ENCODE data around the gene HEPN1. TPM values are rescaled to one million over a fixed set of nuclear protein-coding genes. Genes with fewer than 3 reads are reported as not detected.
A peak's percentile ranks its signal among the peaks of the same experiment; 100 is the strongest.

The HEPN1 gene
- total RNA-seq, 1 donor from 2014 or later = not detected

DNA sequence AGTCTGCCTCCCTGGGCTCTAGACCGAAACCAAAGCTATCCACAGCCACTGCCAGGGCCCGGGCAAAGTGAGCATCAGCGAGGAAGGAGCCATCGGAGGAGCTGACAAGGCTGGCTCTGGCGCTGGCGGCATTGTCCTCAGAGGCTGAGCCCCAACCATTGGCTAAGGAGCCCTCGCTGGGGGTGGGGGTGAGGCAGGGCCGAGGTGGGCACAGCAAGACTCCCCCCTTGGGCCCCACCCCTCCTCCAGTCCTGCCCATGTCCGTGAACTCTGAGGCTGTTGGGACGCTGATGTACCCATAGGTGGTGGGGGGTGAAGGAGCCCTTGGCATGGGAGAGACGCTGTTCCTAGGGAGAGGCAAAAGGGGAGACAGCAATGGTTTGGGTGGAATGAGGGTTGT is 32.6 kb upstream of the HEPN1 start:
- ATAC-seq = no peak

DNA sequence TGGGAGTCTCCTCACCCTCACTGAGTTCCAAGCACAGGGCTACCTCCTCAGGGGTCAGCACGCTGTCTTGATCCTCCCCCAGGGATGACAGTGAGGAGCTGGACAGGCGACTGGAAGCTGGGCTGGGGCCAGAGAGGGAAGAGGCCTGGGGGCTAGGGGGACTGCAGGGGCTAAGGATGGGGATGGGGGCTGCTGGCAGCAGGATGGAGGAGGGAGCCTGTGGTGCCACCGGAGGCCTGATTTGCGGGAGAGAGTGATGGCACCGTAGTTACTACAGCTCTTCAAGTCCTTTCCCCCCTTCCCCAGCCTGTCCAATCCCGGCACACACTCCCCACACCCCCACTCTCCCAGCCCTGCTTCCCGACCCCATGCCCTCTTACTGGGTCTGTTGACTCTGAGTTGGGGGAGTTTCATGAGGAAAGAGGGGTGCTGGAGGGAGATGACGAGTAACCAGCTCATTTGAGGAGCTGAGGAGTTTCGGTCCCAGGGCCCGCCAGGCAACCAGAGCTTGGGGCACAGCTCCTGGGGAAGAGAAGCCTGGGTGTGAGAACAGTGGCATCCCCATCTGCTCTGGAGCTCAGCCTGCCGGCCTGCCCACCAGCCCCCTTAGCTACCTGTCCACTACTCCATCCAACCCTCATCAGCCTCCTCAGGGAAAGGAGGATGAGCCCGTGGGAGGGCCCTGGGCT is 31.9 kb upstream of the HEPN1 start:
- no peak for ATAC-seq

DNA sequence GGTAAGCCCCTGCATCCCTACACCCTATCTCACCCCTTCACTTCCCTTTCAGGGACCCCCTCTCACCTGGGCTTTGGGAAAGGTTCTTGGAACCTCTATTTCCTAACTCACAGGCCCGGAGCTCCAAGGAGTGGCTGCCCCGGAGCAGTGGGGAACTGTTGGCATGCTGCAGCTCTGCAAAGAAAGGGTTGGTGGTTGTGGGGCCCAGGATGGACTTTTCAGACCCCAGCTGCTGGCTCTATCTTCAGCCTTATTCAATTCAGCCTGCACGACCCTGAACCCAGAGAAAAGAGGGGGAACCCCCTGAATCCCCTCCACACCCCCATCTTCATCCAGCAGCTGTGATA is 31.4 kb upstream of the HEPN1 start:
- no peak for ATAC-seq

DNA sequence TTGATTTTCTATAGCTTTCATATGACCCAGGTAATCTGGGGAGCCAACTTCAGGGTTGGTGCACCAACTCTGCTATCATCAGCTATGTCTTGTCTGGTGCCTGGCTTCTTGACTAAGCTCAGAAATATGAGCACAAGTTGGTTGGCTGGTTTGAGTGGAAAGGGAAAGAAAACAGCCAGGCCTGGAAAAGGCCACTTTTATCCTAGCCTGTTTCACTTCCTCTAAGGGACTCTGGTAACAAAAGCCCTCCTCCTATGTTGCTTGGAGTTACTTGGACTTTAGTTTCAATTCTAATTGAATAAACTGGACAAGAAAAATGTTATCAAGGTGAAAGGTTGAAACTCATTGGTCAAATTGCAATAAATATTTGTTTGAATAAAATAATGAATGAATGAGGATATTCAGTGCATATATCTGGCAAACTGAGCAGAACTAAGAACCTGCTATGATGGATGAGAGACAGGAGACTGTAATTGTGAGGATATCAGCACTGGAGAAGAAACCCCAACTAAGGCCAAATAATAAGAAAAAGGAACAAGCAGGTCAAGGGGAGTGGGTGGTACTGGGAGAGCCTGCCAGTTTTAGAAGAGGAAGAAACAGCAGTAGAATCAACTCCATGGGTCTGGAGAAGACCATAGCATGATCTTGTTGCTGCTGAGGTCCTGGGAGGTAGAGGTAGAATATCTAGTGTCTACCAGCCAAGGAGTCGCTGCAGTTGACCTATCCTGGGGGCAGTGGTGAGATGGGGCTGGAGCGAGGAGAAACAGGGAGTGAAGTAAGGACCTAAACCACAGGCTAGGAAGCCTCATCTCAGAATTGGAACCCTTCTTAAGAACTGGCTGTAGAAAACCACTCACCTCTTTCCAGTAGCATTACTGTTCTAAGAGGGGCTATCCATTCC is 29.6 kb upstream of the HEPN1 start:
- no peak for ATAC-seq

DNA sequence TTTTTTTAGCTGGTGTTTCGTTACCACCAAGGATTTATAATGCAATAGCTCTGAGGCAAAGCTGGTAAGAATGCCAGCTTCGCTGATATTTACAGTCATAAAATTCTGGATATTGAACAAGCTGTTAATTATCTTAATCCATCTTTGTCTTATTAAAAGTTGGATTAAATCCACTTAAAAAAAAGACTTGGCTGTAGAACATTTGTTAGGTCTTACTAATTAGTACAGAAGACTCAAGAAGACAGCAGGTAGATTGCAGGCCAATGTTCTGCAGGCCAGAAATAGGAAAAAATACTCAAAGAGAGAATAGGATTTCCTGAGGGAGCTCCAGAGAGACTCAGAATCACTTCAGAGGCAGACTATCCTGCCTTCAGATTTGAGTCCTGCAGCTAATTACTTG is 28.9 kb upstream of the HEPN1 start:
- ATAC-seq = no peak

DNA sequence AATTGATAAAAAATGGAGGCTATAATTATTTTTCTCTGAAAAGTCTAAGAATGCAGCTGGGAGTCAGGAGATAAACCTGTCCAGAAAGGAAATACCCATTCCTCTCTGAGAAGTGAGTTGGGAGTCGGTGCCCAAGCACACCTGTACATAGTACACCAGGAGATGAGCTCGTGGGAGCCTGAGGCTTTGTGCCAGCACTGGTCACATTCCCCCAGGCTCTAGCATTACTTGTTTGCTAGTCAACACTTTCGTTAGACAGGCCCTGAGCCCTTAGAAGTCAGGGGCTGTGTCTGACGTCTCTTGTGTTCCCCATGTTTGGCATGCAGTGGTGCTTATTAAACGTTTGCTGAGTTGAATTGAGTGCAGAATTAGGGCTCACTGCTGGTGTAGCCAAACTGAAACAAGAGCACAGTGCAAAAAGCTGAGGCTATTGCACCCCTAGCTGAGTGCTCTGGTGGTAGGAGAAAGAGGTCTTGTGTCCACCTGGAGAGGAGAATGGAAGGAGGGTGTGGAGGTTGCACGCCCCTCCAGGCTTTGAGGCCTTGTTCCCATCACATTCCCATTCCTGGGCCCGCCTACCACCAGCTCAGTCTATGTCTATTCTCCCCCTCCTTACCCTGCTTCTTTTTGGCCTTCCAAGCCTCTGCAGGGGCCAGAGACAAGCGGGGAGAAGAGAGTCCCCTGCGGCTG is 28.2 kb upstream of the HEPN1 start:
- no peak for ATAC-seq

DNA sequence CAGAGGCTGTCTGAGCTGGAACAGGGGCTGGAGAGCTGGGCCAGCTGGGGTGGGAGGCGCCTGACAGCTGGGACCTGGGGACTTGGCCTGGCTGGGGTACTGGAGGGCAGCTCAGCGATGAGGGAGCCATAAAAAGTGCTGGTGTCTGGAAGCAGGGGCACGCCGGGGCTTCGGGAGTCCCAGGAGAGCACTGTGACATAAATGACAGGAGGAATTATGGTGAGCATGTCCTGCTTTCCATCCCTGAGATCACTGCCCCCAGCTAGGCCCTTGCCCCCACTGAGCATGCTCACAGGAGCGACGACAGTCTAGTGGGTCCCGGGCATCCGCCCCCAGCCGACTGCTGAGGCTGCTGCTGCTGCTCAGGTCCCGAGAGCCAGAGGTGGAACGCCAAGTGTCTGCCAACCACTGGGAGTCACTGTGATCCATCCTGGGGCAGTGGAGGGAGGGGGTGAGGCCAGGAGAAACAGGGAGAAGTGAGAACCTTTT is 27.6 kb upstream of the HEPN1 start:
- ATAC-seq = no peak

DNA sequence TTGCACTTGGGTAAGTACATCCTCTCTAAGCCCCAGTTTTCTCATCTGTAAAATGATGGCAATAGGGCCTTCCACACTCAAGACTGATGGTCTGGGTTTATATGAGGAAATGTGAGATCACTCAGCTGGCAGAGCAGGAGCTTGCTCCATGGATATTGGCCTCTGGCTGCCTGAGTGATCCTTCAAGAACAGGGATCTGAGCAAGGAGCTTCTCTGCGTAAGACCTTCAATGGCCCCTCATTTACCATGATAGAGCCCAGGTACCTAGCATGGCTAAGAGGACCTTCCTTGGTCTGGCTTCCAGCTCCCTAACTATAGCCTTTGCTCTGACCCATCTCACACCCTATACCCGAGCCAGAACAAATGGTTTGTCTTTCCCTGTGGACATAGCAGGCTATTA is 26.9 kb upstream of the HEPN1 start:
- ATAC-seq = no peak

DNA sequence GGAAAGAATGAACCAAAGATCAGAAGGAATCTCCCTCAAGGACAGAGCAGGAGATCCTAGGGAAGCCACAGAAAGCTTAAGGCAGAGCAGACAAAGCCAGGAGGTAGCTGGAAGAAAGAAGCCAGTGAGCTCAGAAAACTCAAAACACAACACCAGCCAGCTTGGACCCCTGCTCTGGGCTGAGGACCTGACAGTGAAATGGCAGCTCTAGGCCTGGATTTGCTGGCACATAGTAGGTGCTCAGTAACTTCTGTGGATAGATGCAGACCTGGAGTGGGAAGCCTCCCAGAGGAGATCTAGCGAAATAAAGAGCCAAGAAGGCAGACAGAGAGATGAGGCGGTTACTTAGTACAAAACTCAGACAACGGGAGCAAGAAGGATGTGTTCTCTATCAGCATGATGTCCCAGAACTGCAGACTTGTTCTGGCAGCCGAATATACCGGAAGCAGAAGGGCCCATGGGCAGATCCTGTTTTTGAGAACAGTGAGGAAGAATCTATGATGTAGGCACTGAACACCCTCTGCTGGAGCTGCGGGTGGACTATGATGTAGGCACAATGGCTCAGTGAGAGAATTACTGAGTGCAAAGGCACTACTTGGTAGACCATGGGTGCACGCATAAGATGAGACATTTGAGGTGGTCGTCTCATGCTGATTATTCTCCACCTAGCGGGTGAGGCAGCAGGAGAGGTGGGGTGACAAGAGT is 26.1 kb upstream of the HEPN1 start:
- no peak for ATAC-seq

DNA sequence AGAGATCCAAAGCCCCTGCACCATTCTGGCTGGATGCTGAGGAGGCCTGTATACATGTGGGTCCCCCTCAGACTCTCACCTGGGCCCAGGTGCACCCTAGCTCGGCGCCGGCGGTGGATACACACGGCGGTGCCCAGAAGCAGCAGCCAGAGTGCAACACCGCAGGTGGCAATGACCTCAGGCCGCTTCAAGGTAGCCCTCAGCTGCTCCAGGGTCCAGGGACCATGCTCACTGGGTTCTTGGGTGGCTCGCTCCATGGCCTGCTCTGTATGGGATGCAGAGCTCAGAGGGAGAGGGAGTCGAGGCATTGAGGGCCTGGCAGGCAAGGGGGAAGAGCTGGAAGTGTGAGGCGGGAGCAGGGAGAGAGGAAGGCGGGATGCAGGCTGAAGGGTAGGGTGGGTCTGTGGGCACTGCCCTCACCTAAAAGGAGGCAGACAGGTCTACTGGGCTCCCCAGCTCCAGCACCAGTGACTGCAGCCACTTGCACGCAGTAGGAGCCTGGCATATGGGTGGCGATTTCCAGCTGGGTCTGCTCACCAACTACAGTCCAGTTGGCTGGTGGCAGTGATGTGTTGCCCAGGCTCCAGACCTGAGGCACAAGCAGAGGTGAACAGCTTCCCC is 25.2 kb upstream of the HEPN1 start:
- no peak for ATAC-seq

DNA sequence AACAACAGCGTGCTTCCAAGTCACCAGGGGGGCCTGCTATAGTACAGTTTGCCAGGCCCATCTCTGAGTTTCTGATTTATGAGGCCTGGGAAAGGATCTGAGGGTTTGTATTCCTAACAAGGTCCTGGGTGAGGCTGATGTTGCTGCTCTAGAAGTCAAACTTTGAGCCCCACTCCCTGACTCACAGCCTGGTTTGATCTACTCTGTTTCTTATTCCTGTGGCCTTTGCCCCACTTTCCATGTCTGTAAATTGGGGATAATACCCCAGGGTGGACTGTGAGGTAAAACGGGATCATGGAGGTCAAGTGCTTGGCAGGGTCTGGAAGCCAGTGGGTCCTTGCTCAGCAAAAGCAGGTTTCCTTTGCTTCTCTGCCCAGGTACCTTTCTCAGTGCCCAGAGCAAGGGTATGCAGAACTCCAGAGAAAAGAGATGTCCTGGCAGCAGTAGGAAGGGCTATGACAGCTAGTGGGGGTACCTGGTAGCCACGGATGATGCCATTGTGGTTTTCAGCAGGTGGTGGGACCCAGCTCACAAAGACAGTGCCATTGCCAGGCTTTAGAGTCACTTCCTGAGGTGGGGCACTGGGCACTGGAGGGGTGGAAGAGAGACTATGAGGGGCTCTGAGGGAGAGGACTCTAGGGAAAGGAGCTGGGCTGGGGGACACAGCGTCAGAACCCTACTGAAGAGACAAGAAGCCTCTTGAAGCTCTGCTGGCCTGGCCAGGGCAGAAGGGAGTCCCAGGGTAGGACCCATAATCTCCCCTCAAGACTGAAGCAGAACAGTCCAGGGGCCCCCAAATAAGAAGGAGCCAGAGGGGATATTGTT is 24.2 kb upstream of the HEPN1 start:
- no peak for ATAC-seq

DNA sequence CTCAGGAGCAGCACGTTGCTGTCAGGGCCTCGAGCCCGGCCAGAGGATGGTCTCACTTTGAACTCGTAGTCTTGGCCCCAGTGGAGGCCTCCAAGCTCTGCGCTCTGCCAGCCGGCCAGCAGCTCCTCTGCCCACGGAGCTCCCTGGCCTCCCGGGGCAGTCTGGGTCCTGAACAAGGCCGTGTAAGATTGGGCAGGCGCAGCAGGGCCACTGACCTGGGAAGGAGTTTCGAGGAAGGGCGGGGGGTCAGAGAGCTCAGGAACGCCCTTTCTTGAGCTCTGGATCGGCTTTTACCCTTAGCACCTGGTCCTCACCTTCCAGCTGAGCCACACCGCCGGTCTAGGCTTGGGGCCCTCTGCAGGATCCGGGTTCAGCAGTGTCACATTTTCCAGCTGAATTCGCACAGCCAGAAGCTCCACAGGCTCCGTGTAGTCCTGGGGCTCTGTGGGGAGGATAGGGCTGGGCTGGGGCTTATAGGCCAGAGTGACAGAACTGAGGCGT is 23.5 kb upstream of the HEPN1 start:
- no peak for ATAC-seq

DNA sequence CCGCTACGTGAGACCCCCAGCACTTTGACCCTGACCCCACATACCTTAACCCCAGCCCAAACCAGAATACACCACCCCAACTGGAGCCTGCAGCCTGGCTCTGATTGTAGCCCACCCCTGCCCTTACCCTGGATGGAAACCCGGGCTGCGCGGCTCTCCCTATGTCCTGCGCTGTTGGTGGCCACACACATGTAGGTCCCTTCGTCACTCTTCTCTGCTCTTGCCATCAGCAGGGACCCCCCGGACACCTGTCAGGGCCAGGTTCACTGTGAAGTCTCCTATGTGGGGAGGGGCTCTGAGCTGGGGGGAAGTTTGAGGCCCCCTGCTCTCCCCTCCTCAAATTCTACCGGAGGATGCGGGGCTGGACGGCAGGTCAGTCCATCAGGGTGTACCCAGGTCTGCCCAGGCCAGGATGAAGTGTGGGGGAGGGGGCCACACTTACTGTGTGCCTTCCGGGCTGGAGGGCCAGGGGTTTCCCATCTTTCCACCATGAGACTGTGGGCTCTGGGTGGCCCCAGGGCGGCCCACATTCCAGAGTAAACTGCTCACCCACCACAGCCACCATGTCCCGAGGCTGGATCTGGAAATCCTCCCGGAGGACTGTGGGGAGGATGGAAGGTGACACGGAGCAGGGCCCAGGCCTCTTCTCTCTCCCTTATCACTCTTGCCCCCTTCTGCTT is 22.8 kb upstream of the HEPN1 start:
- ATAC-seq = no peak

DNA sequence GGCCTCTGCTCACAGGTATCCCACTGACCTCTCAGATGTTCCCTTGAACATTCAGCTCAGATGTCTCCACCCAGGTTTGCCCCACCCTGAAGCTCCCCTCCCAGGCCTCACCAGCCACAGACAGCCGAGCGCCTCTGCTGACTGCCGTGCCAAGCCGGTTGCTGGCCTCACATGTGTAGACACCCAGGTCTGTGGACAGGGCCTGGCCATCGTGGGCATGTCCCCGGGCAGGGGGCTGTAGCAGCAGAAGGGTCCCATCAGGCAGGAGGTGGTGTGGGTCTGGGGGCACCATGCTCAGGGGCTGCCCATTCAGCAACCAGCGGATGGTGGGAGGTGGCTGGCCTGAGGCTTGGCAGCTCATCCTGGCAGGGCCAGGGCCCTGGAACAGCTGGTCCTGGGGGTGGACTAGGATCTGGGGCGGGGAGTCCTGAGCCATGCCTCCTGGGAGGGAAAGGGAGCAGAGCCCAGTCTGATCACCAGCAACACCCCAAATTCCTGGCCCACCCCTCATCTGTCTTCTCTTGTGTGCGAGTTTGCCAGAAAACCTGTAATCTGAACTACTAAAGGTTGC is 22.1 kb upstream of the HEPN1 start:
- no peak for ATAC-seq

DNA sequence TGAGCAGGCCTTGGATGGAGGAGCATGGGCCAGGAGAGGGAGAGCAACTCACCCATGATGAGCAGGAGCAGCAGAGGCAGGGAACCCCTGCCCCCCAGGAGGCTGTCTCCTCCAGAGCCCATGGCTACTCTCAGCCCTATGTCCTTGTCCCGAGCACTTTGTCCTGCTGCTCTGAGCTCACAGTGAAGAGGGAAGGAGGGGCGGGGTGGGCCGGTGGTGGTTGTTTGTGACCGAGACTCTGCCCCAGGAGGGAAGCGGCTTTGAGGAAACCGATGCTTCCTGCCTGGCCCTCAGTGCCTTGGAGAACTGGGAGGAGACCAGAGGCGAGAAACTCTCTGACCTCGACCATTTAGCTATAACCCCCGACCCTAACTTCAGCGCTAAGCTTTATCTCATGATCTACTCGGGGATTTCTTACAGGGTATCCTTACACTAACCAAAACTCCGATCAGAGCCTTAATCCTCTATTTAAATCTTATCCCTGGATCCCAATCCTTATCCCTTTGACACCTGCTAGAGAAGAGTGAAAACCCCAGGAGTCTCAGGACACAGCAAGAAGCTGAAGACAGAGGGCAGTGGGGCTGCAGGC is 21.3 kb upstream of the HEPN1 start, which contains the start of gene ROBO4:
ROBO4 (minus strand) TSS at position 192 of the 589 bp plus-strand sequence; CDS start at position 122, 70 bp downstream.
- ATAC-seq = no peak

DNA sequence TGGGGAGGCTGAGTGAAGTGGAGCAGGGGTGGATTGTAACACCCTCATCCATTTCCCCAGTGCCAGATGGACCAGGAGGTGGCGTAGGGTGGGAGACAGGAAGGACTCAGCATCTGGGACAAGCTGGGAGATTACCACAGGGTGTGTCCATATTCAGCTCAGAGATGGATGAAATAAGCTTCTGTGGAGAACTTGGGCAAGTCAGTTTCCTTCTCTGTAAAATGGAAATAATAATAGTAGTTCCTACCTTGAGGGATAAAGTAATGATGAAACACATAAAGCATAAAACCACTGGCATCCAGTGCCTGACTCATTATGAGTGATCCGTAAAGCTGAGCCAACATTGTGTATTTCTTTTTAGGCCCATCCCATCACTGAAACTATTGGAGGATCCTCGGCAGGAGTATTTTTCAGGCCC is 20.8 kb upstream of the HEPN1 start:
- ATAC-seq = peak; percentile 84

DNA sequence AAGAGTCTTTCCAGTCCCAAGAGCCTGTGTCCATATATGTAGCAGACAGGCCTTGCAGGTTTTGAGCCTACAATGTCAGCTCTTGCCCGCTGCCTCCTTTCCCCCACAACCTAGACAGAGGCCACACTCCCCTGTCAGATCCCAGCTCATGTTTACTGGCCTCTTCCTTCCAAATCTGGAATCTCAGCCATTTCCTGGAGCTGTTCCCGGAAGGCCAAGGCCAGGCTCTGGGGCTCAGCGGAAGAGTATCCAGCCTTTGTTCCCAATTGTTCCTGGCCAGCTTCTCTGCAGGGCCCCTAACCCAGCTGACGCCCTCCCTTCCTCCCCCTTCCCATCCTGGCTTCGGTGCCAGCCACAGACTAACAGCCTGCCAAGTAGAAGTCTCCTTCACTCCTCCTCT is 20.3 kb upstream of the HEPN1 start:
- ATAC-seq = peak; percentile 25

DNA sequence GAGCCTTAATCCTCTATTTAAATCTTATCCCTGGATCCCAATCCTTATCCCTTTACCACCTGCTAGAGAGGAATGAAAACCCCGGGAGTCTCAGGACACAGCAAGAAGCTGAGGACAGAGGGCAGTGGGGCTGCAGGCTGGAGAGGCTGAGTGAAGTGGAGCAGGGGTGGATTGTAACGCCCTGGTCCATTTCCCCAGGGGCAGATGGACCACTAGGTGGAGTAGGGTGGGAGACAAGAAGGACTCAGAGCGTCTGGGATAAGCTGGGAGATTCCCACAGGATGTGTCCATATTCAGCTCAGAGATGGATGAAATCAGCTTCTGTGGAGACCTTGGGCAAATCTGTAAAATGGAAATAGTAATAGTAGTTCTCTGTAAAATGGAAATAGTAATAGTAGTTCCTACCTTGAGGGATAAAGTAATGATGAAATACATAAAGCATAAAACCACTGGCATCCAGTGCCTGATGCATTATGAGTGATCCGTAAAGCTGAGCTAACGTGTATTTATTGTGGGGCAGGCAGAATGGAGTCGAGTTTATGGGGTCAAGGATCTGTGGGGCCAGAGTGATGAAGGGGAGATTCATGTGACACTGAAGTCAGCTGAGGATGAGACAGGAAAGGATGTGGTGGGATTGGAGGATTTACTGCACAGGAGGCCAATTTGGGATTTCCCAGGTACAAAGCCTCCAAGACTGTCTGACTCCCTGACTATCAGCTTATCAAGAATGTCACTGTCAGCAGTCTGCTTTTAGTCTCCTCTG is 19.5 kb upstream of the HEPN1 start:
- ATAC-seq = no peak

DNA sequence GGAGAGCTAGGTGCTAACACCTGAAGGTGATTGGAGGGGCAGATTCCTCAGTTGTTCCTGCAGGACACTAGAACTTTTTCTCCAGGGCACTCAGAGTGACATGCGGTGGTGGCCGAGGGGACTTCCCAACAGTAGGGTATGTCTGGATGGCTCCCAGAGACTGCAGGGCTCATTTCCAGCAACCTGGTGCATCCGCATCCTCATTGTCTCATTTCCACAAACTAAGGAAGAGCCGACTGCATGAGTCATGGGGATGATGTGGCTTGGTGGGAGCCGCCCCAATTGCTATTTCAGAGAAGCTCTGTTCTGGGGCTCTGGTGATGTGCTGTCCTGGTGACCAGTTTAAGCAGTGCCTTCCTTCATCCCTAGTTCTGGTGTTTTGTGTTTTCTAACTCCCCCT is 18.6 kb upstream of the HEPN1 start:
- peak; percentile 73 for ATAC-seq
